GM12892 (cell line): ENCODE results near the gene PODN.

Source experiments
- POLR2A ChIP-seq: IDR thresholded peaks from 2 replicates; pipeline ENCODE4 v1.6.1; 2011; ENCODE audit warnings: low read depth, low read length, control low read depth
- TAF1 ChIP-seq: IDR thresholded peaks from 2 replicates; pipeline ENCODE4 v1.6.1; 2011; ENCODE audit warnings: low read depth, mild to moderate bottlenecking, control low read depth, low read length, borderline replicate concordance

DNA sequence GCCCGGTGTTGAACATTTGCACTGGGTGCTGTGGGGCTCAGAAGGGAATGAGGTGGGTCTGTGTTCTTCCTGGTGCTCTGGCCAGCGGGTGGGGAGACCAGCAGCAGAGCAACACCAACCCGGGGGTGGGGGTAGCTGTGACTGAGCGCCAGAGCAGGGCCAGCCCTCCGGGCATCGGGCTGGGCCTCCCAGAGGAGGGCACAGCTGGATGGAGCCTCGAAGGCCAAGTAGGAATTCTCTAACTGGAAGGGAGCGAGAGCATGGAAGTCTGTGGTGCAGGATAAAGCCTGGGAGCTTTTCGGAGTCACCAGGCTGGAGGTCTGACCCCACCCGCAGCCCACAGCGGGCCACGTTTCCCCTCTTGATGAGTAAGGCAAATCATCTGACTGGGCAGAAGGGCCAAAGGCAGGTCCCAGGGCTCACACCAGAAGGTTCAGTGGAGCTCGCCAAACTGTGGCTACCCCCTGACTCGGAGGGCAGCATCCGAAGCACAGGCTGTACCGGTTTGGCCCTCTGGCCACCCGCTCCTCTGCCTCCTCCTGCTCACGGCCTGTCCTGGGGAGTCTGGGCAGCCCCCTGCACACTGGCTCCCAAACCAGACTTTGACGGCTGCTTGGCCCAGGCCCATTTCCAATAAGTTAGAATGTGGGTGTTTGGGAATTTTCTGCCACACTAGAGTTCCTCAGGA is 61.6 kb downstream of the PODN start:
- TF ChIP-seq TAF1 (no peak), POLR2A (no peak)
